IMR-90 (cell line): ENCODE results near the gene NDUFAF4. TPM values are rescaled to one million over a fixed set of nuclear protein-coding genes. Genes with fewer than 3 reads are reported as not detected.

Experiments
- ATAC-seq: fragments of 200-7000 bp; cut with Tn5 transposase; 2 replicates; pipeline ENCODE4 v1.9.1; 2020; ENCODE audit warnings: low read depth, mild to moderate bottlenecking, moderate library complexity
- BruUV-seq: library from RNA; stranded (reverse); fragments of 400-500 nt; replicated peaks from 2 replicates; lab custom pipeline; 2021; lab: Mats Ljungman, UMichigan
- CTCF ChIA-PET: fragments of 300-600 bp; formaldehyde crosslinking; extraction: SDS; loops from one replicate; lab custom pipeline; 2021; ENCODE audit warnings: antibody characterized with exemption; lab: Yijun Ruan, JAX
- POLR2A ChIA-PET: fragments of 300-600 bp; sonication (Branson Sonifier 250); formaldehyde crosslinking; loops from one replicate; lab custom pipeline; 2022; ENCODE audit warnings: antibody characterized with exemption; ENCODE audit not compliant: unreplicated experiment; lab: Charles Lee
- DNase-seq: peaks from one replicate; pipeline ENCODE4 v3.0.0; 2013
- H2AFZ ChIP-seq: replicated peaks from 2 replicates; pipeline ENCODE3; 2013; ENCODE audit warnings: low read length, mild to moderate bottlenecking; ENCODE audit not compliant: poor library complexity
- H2AK5ac ChIP-seq: 2 replicates; pipeline ENCODE4 v1.6.1; 2013; ENCODE audit warnings: low read depth, low read length, inconsistent platforms
- H2AK9ac ChIP-seq: replicated peaks from 2 replicates; pipeline ENCODE3; 2013; ENCODE audit warnings: mild to moderate bottlenecking, low read depth, low read length, moderate library complexity; ENCODE audit not compliant: poor library complexity
- H2BK120ac ChIP-seq: 2 replicates; pipeline ENCODE4 v1.6.1; 2013; ENCODE audit warnings: low read depth, low read length, inconsistent platforms
- H2BK15ac ChIP-seq: 3 replicates; pipeline ENCODE4 v1.6.1; 2013; ENCODE audit warnings: low read depth, low read length, inconsistent platforms
- H2BK20ac ChIP-seq: 2 replicates; pipeline ENCODE4 v1.6.1; 2013; ENCODE audit warnings: low read depth, mild to moderate bottlenecking, inconsistent platforms, low read length, moderate library complexity
- H2BK5ac ChIP-seq: 2 replicates; pipeline ENCODE4 v1.6.1; 2013; ENCODE audit warnings: mild to moderate bottlenecking, low read depth, low read length, inconsistent platforms; ENCODE audit not compliant: poor library complexity, severe bottlenecking
- H3K14ac ChIP-seq: replicated peaks from 2 replicates; pipeline ENCODE4 v1.6.1; 2013; ENCODE audit warnings: low read depth, low read length, inconsistent platforms
- H3K18ac ChIP-seq: 2 replicates; pipeline ENCODE4 v1.6.1; 2013; ENCODE audit warnings: low read depth, low read length, control low read depth
- H3K23ac ChIP-seq: 2 replicates; pipeline ENCODE4 v1.6.1; 2013; ENCODE audit warnings: low read depth, low read length, inconsistent platforms
- H3K27ac ChIP-seq: 2 replicates; pipeline ENCODE4 v1.5.1; 2013; ENCODE audit warnings: mild to moderate bottlenecking, control low read depth, low read length; ENCODE audit not compliant: insufficient read depth
- H3K27me3 ChIP-seq: 2 replicates; pipeline ENCODE4 v1.6.1; 2013; ENCODE audit warnings: low read length; ENCODE audit not compliant: control insufficient read depth, insufficient read depth
- H3K36me3 ChIP-seq: 2 replicates; pipeline ENCODE4 v1.6.1; 2013; ENCODE audit warnings: low read length, mixed read lengths; ENCODE audit not compliant: control insufficient read depth, insufficient read depth
- H3K4ac ChIP-seq: 2 replicates; pipeline ENCODE4 v1.6.1; 2013; ENCODE audit warnings: low read depth, low read length, inconsistent platforms
- H3K4me1 ChIP-seq: 2 replicates; pipeline ENCODE4 v1.6.1; 2013; ENCODE audit warnings: low read length, mixed read lengths; ENCODE audit not compliant: control insufficient read depth, insufficient read depth
- H3K4me2 ChIP-seq: 2 replicates; pipeline ENCODE4 v1.6.1; 2013; ENCODE audit warnings: low read depth, mild to moderate bottlenecking, control low read depth, low read length, moderate library complexity
- H3K4me3 ChIP-seq: 2 replicates; pipeline ENCODE4 v1.5.1; 2013; ENCODE audit warnings: low read depth, mild to moderate bottlenecking, control low read depth, low read length, moderate library complexity; ENCODE audit not compliant: insufficient read depth
- H3K56ac ChIP-seq: 2 replicates; pipeline ENCODE4 v1.6.1; 2013; ENCODE audit warnings: low read length, inconsistent platforms; ENCODE audit not compliant: insufficient read depth; ENCODE audit errors: extremely low read depth
- H3K79me1 ChIP-seq, 2 experiments: 2 replicates each; pipeline ENCODE4 v1.6.1; 2013; ENCODE audit warnings: low read length in 2 of 2, inconsistent platforms in 1 of 2, low read depth in 1 of 2
- H3K9ac ChIP-seq: 2 replicates; pipeline ENCODE4 v1.6.1; 2013; ENCODE audit warnings: low read depth, low read length, control low read depth
- H3K9me1 ChIP-seq: 2 replicates; pipeline ENCODE4 v1.6.1; 2013; ENCODE audit warnings: low read length, inconsistent platforms; ENCODE audit not compliant: insufficient read depth
- H3K9me3 ChIP-seq: 2 replicates; pipeline ENCODE4 v1.6.1; 2013; ENCODE audit warnings: low read length; ENCODE audit not compliant: control insufficient read depth, insufficient read depth
- H4K20me1 ChIP-seq: 2 replicates; pipeline ENCODE4 v1.6.1; 2013; ENCODE audit warnings: low read length, inconsistent platforms; ENCODE audit not compliant: insufficient read depth
- H4K5ac ChIP-seq: 2 replicates; pipeline ENCODE4 v1.6.1; 2013; ENCODE audit warnings: mild to moderate bottlenecking, low read depth, low read length, control low read depth
- H4K8ac ChIP-seq, 2 experiments: 2 replicates each; pipeline ENCODE4 v1.6.1; 2013; ENCODE audit warnings: low read depth in 2 of 2, low read length in 2 of 2, control low read depth in 1 of 2, inconsistent platforms in 1 of 2
- H4K91ac ChIP-seq: 2 replicates; pipeline ENCODE4 v1.6.1; 2013; ENCODE audit warnings: low read depth, low read length, inconsistent platforms; ENCODE audit not compliant: insufficient read depth
- BHLHE40 ChIP-seq: fragments of 150-350 bp; IDR thresholded peaks from 2 replicates; pipeline ENCODE4 v1.6.1; 2016; ENCODE audit warnings: mild to moderate bottlenecking, low read depth, low read length
- CEBPB ChIP-seq: IDR thresholded peaks from 2 replicates; pipeline ENCODE4 v1.6.1; 2012; ENCODE audit warnings: low read depth, low read length, improper control_type of control experiment
- CHD1 ChIP-seq: IDR thresholded peaks from 2 replicates; pipeline ENCODE4 v1.6.1; 2012; ENCODE audit warnings: low read depth, low read length, improper control_type of control experiment
- CTCF ChIP-seq: conservative IDR thresholded peaks from 2 replicates; pipeline ENCODE4 v1.5.1; 2012; ENCODE audit warnings: mild to moderate bottlenecking, low read depth, low read length, improper control_type of control experiment
- ELK1 ChIP-seq: fragments of 150-350 bp; IDR thresholded peaks from 2 replicates; pipeline ENCODE4 v1.6.1; 2016; ENCODE audit warnings: low read depth, mild to moderate bottlenecking, low read length, moderate library complexity, borderline replicate concordance
- FOS ChIP-seq: fragments of 150-350 bp; IDR thresholded peaks from 2 replicates; pipeline ENCODE4 v1.6.1; 2016; ENCODE audit warnings: low read depth, low read length
- MAZ ChIP-seq: IDR thresholded peaks from 2 replicates; pipeline ENCODE4 v1.6.1; 2012; ENCODE audit warnings: low read depth, mild to moderate bottlenecking, low read length, improper control_type of control experiment, moderate library complexity, borderline replicate concordance
- MXI1 ChIP-seq: IDR thresholded peaks from 2 replicates; pipeline ENCODE4 v1.6.1; 2012; ENCODE audit warnings: low read depth, mild to moderate bottlenecking, low read length, moderate library complexity, borderline replicate concordance
- NFE2L2 ChIP-seq: fragments of 150-350 bp; IDR thresholded peaks from 2 replicates; pipeline ENCODE4 v1.6.1; 2016; ENCODE audit warnings: low read depth, mild to moderate bottlenecking, low read length
- POLR2A ChIP-seq: IDR thresholded peaks from 2 replicates; pipeline ENCODE4 v1.6.1; 2012; ENCODE audit warnings: mild to moderate bottlenecking, low read depth, low read length
- RAD21 ChIP-seq: IDR thresholded peaks from 2 replicates; pipeline ENCODE4 v1.6.1; 2012; ENCODE audit warnings: low read length, improper control_type of control experiment
- RCOR1 ChIP-seq: IDR thresholded peaks from 2 replicates; pipeline ENCODE4 v1.6.1; 2012; ENCODE audit warnings: mild to moderate bottlenecking, low read length, improper control_type of control experiment; ENCODE audit not compliant: insufficient replicate concordance
- RFX5 ChIP-seq: IDR thresholded peaks from 2 replicates; pipeline ENCODE4 v1.8.0; 2012; ENCODE audit warnings: low read depth, mild to moderate bottlenecking, low read length, moderate library complexity
- SMC3 ChIP-seq: fragments of 150-350 bp; IDR thresholded peaks from 2 replicates; pipeline ENCODE4 v1.6.1; 2016; ENCODE audit warnings: low read depth, mild to moderate bottlenecking, antibody characterized with exemption, low read length, moderate library complexity
- USF2 ChIP-seq: fragments of 150-350 bp; IDR thresholded peaks from 2 replicates; pipeline ENCODE4 v1.6.1; 2017; ENCODE audit warnings: mild to moderate bottlenecking, antibody characterized with exemption, low read length, low read depth
- WGBS, 2 experiments: methylation state at CpG; one replicate each; pipeline versions ENCODE4 v1.1.5 to v1.1.7; 2013; ENCODE audit warnings: missing lambda C conversion rate in 2 of 2; ENCODE audit not compliant: insufficient read length in 1 of 2; ENCODE audit errors: extremely low coverage in 2 of 2; 5-methylcytosine and 5-hydroxymethylcytosine counted together
- dilution Hi-C: fragments of 300-500 bp; cut with HindIII; formaldehyde crosslinking; loops from one replicate; pipeline ENCODE4 v1.14.3; 2018; ENCODE audit warnings: low sequenced_read_pairs; ENCODE audit not compliant: unreplicated experiment
- in situ Hi-C: fragments of 300-500 bp; cut with MboI; formaldehyde crosslinking; loops from 3 replicates; pipeline ENCODE4 v1.14.3; 2019; ENCODE audit warnings: low sequenced_read_pairs, inconsistent platforms, mixed read lengths
- intact Hi-C: fragments of 100-400 bp; cut with micrococcal nuclease; formaldehyde crosslinking; loops from 2 replicates; pipeline ENCODE4 v1.10.0; 2022
- polyA plus RNA-seq, 3 experiments: library from polyadenylated mRNA; depleted of rRNA; stranded (reverse); fragments of >200 nt; gene quantifications; 2 replicates each; pipeline ENCODE4 v1.2.3, GENCODE V29; 2012; ENCODE audit warnings: low replicate concordance in 1 of 3
- total RNA-seq: library from RNA; depleted of rRNA; stranded (reverse); fragments of >200 nt; gene quantifications from 2 replicates; pipeline ENCODE4 v1.2.3, GENCODE V29; 2012

NDUFAF4 gene
- total and polyA plus RNA-seq, 2 of the 4 experiments (the other 2 are of a cell fraction): 6.3 to 13.4 TPM

- TF ChIP-seq BHLHE40: no peak
- TF ChIP-seq POLR2A: no peak
- TF ChIP-seq NFE2L2: no peak
Observed at GRCh38 chr6:96889146-96889545, 8.5 kb downstream of the NDUFAF4 start (continued).

GRCh38 chr6:96888745-96889144 is 8.9 kb downstream of the NDUFAF4 start:
- H3K9me3 ChIP-seq: no peaks in the 10 kb centered on the region
- H3K79me1 ChIP-seq: 0 out of 4 replicates have a peak, but pooled peaks cover 0 to 3% of the 10 kb centered on the region in 2 experiments
- H4K20me1 ChIP-seq: no peaks in the 10 kb centered on the region
- no peak overlapping the region for H3K27ac ChIP-seq
- H3K18ac ChIP-seq: no peak overlapping the region
- H3K4me1 ChIP-seq: no peaks in the 10 kb centered on the region
- POLR2A ChIA-PET: no interaction called here
- no peak overlapping the region for H3K14ac ChIP-seq
- no peak overlapping the region for H3K23ac ChIP-seq
- H3K27me3 ChIP-seq: no peaks in the 10 kb centered on the region; the same call in none of the 2 replicates
- no peak overlapping the region for H2BK20ac ChIP-seq
- no peak overlapping the region for H4K5ac ChIP-seq
- no TSS peak for BruUV-seq
- DNase-seq (no peak), ATAC-seq (no peak)
- no CpG with 5 or more reads among the region's 5 CpGs for WGBS, 2 experiments
- no peak overlapping the region for H4K8ac ChIP-seq
- in situ Hi-C loops: no loop called here
- H2BK120ac ChIP-seq: no peak overlapping the region
- H3K36me3 ChIP-seq: peaks cover 5% of the 10 kb centered on the region
- H3K9me1 ChIP-seq: no peaks in the 10 kb centered on the region
- dilution Hi-C loops: no loop called here
- no peak overlapping the region for H3K4ac ChIP-seq
- no peak overlapping the region for H3K4me2 ChIP-seq
- H3K4me3 ChIP-seq: no peak overlapping the region
- H2AFZ ChIP-seq: no peak overlapping the region
- CTCF ChIA-PET: no interaction called here
- no peak overlapping the region for H2BK15ac ChIP-seq
- H2BK5ac ChIP-seq: no peak overlapping the region
- intact Hi-C loops: no loop called here
- H3K9ac ChIP-seq: no peak overlapping the region
- no peak overlapping the region for H3K56ac ChIP-seq
- no peak overlapping the region for H2AK5ac ChIP-seq
- H4K91ac ChIP-seq: no peak overlapping the region
- H2AK9ac ChIP-seq: no peak overlapping the region
- TF ChIP-seq RCOR1 (no peak), RAD21 (no peak), CHD1 (no peak), CTCF (no peak), MXI1 (no peak), USF2 (no peak), RFX5 (no peak), ELK1 (no peak), MAZ (no peak), CEBPB (no peak), NFE2L2 (no peak), SMC3 (no peak), BHLHE40 (no peak), FOS (no peak), POLR2A (no peak)
